Measurements from ENCODE around the gene PTPRN2.
A peak's percentile ranks its signal among the peaks of the same experiment; 100 is the strongest.

The PTPRN2 gene

DNA sequence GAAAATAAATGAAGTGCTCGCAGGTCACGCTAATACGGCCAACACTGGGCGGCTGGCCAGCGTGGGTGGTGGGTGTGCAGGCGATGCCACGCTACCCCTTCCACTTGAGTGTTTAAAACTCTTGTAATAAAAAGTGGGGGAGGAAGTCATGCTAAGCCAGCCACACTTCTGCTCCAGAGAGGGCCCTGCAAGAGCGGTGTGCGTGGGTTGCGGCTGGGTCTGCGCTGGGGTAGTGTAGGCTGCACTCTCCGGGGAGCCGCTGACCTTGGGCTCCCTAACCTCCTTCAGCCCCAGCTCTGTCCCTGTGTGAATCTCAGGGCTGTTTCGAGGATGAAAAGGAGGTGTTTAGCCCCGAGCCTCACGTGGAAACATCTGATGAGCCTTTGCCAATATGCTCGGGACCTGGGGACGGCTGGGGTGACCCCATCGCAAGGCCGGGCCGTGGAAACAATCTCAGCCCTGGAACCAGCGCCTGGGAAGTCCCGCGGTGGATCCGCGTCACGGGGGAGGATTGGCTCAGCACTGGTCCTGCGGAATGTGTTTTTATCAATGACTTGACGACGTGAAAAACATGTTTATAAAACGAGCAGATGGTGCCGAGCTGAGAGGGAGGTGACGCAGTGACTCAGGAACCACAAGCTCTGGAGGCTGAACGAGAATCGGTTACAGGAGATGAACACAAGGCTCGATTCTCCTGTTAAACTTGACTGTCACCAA, 972.4 kb downstream of the PTPRN2 start:
- Histone ChIP-seq H3K27ac (no peak overlapping the region), H3K27me3 (ENCODE audit: control insufficient read depth, insufficient read depth, low read length) (no peaks in the 10 kb centered on the region), H3K4me2 (ENCODE audit: low read length) (no peak overlapping the region), H3K79me2 (no peaks in the 10 kb centered on the region), H3K9ac (no peak overlapping the region), H3K4me1 (no peaks in the 10 kb centered on the region), H3K36me3 (ENCODE audit: control insufficient read depth, insufficient read depth, low read length) (no peaks in the 10 kb centered on the region), H3K4me3 (ENCODE audit: low read depth, low read length) (no peak overlapping the region), H3K9me3 (ENCODE audit: control insufficient read depth, low read length) (no peaks in the 10 kb centered on the region), H2AFZ (no peak overlapping the region)
- TF ChIP-seq CTCF (IDR thresholded peaks at IDR 0.05) = no peak

GRCh38 chr7:157614457-157615020, 973.1 kb downstream of the PTPRN2 start:
- no peaks in the 10 kb centered on the region for H3K79me2 ChIP-seq
- no peaks in the 10 kb centered on the region for H3K4me1 ChIP-seq
- H3K27me3 ChIP-seq (ENCODE audit: control insufficient read depth, insufficient read depth, low read length) = no peaks in the 10 kb centered on the region
- no peaks in the 10 kb centered on the region for H3K36me3 ChIP-seq (ENCODE audit: control insufficient read depth, insufficient read depth, low read length)
- no peak overlapping the region for H3K9ac ChIP-seq
- TF ChIP-seq CTCF (IDR thresholded peaks at IDR 0.05) = no peak
- H3K4me3 ChIP-seq (ENCODE audit: low read depth, low read length) = no peak overlapping the region
- H2AFZ ChIP-seq = no peak overlapping the region
- no peak overlapping the region for H3K27ac ChIP-seq
- H3K4me2 ChIP-seq (ENCODE audit: low read length) = no peak overlapping the region
- no peaks in the 10 kb centered on the region for H3K9me3 ChIP-seq (ENCODE audit: control insufficient read depth, low read length)

- no peak for TF ChIP-seq CTCF (IDR thresholded peaks at IDR 0.05)
- Histone ChIP-seq H3K36me3 (ENCODE audit: control insufficient read depth, insufficient read depth, low read length) (no peaks in the 10 kb centered on the region), H3K9me3 (ENCODE audit: control insufficient read depth, low read length) (no peaks in the 10 kb centered on the region), H3K79me2 (no peaks in the 10 kb centered on the region), H3K9ac (no peak overlapping the region), H3K4me3 (ENCODE audit: low read depth, low read length) (peak overlapping the region; percentile 61), H3K4me1 (no peaks in the 10 kb centered on the region), H3K4me2 (ENCODE audit: low read length) (peak overlapping the region; percentile 92), H2AFZ (peak overlapping the region; percentile 44), H3K27me3 (ENCODE audit: control insufficient read depth, insufficient read depth, low read length) (no peaks in the 10 kb centered on the region), H3K27ac (no peak overlapping the region)
Measured at GRCh38 chr7:157613575-157614322, 973.9 kb downstream of the PTPRN2 start.

DNA sequence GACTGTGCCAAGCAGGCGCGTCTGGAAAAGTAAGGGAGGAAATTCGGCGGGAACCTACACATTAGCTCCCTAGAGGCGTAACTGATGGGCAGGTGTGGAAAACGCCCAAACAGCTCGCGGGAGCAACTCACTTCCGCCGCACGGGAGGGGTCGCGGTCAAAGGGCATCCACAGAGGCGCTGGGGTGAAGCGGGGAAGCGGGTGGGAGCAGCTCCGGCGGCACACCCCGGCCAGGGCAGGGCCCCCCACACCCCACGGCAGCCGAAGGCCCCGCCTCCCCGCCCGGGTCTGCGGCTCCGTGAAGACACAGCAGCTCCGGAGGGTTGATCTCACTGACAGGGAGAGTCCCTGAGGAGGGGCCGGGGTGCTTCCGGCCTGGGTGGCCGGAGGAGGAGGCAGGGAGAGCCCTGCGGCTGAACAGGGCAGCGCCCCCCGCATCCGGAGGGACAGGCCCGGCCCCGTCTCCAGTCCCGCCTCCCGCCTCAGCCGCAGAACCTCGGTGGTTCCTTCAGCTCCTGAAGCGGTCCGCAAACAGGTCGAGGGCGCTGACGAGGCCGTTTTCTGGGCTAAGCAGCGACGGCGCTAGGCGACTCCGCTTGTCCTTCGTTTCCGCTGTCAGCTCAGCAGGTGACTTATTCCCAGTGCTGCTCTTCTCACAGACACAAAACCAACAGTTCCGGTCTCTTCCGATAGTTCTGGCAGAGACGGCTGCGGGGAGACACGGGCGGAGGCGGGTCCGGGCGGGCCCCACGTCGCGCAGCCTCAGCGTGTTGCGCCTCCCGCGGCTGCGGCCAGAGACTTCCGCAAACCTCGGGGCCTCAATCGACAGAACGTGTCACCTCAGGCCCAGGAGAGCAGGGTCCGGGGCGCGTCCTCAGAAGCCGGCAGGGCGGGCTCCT, 974.7 kb downstream of the PTPRN2 start:
- Histone ChIP-seq H3K4me1 (no peaks in the 10 kb centered on the region), H3K4me3 (ENCODE audit: low read depth, low read length) (peak overlapping the region; percentile 61), H3K4me2 (ENCODE audit: low read length) (peak overlapping the region; percentile 92), H2AFZ (peak overlapping the region; percentile 44), H3K9ac (no peak overlapping the region), H3K27ac (no peak overlapping the region), H3K9me3 (ENCODE audit: control insufficient read depth, low read length) (no peaks in the 10 kb centered on the region), H3K27me3 (ENCODE audit: control insufficient read depth, insufficient read depth, low read length) (no peaks in the 10 kb centered on the region), H3K79me2 (no peaks in the 10 kb centered on the region), H3K36me3 (ENCODE audit: control insufficient read depth, insufficient read depth, low read length) (no peaks in the 10 kb centered on the region)
- TF ChIP-seq CTCF (IDR thresholded peaks at IDR 0.05) = no peak

Measured in parathyroid adenoma (tissue), 2 donors.